ENCODE results near the gene POSTN. TPM values are rescaled to one million over a fixed set of nuclear protein-coding genes. Genes with fewer than 3 reads are reported as not detected.
"Not testable (repeated sequence)": the region's sequence is repeated elsewhere in the genome, so short reads cannot be mapped to it uniquely, and the experiment has no call there.

Gene POSTN
- total and polyA plus RNA-seq, 4 donors: 32.0 to 230 (median 119) TPM

DNA sequence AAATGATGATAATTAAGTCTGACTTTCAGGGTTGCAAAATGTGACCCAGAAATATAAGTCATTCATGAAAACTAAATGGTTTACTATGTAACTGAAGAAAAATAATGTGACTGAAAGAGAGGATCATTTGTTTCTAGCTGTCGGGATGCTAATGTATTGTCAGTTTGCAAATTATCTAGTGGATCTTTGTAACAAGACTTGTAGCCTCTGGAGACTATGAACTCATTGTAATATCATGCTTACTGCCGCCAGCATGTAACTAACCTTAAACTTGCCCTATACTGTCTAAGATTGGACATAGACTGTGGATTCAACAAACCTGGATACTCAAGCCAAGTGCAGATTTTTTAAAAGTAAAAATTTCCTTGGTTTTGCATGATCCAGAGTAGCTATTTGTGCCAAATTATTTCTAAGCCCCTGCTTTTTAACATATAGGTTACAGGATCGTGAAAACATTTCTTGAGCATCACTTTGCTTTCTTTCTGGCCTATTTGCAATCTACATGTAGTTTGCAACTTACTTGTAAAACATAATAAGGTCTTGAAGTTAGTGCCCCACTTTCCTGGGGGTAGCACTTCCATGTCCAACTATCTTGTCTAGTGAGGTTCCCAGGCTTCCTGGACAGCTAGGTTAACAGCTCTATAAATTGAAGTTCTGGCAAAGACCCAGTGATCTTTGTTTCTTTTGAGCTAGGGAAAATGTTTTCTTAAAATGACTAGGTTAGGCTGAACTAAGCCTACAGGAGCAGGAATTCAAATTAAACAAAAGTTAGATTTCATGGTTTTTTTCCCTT lies 3.3 kb upstream of the POSTN start:
- Histone ChIP-seq H3K4me3 (ENCODE audit: low read depth, low read length) (no peak overlapping the region), H3K4me1 (ENCODE audit: control insufficient read depth, insufficient read depth, low read length) (no peaks in the 10 kb centered on the region), H3K27ac (ENCODE audit: low read depth, low read length) (no peak overlapping the region), H3K36me3 (ENCODE audit: control insufficient read depth, insufficient read depth, low read length) (no peaks in the 10 kb centered on the region), H3K9me3 (ENCODE audit: control insufficient read depth, insufficient read depth, low read length) (no peaks in the 10 kb centered on the region), H3K27me3 (ENCODE audit: control insufficient read depth, insufficient read depth, low read length) (no peaks in the 10 kb centered on the region)
- 80% methylated on average over 1 of the region's 3 CpGs for WGBS (ENCODE audit: insufficient coverage)
- no peak for DNase-seq (ENCODE audit: low read depth in 4 of 6, low spot score in 6 of 6)

DNA sequence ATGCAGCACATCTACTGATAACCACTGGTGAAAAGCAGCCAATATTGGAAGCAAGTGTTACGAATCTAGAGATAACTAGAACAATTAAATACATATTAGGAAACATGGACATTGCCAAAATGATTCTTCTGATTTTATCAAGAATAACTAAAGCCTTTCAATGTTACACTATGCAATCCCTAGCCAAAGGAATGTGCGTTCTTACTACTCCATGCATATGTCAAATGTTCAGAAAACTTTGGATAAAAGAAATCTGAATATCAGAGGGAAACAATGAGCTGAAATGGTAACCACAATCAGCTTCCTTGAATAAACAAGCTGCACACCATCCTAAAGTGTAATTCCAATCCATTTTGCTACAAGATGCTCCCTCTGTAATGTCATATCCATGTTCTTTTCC lies 951 bp upstream of the POSTN start:
- Histone ChIP-seq H3K27me3 (ENCODE audit: control insufficient read depth, insufficient read depth, low read length) (no peaks in the 10 kb centered on the region), H3K9me3 (ENCODE audit: control insufficient read depth, insufficient read depth, low read length) (no peaks in the 10 kb centered on the region), H3K4me1 (ENCODE audit: control insufficient read depth, insufficient read depth, low read length) (no peaks in the 10 kb centered on the region), H3K36me3 (ENCODE audit: control insufficient read depth, insufficient read depth, low read length) (no peaks in the 10 kb centered on the region), H3K4me3 (ENCODE audit: low read depth, low read length) (no peak overlapping the region), H3K27ac (ENCODE audit: low read depth, low read length) (no peak overlapping the region)
- no peak for DNase-seq (ENCODE audit: low read depth in 4 of 6, low spot score in 6 of 6)
- WGBS (ENCODE audit: insufficient coverage): no CpG with 5 or more reads among the region's 2 CpGs

DNA sequence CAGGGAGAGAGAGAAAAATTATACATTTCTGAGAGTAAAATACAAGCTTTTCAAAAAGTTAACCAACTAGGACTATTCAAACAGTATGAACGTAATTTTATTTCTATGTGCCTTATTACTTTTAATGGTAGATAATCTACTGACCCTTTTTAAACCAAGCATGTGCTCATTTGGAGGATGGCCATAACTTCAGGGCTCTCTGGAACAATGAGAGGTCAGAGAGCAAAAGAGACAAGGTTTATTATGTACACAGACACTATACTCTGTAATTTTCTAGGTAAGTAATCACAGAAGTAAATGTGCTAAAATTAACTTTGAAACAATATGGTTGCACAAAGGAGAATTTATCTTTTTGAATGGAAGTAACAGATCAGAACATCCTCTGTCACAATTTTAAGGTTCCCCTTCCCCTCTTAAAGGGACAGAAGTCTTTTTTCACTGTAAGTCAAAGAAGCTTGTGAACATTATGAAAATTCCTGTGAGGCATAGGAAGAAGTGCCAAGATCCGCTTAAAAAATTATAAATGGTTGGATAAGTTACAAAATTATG lies 1.0 kb downstream of the POSTN start:
- H3K36me3 ChIP-seq (ENCODE audit: control insufficient read depth, insufficient read depth, low read length): no peaks in the 10 kb centered on the region
- no peak for DNase-seq (ENCODE audit: low read depth in 4 of 6, low spot score in 6 of 6)
- H3K9me3 ChIP-seq (ENCODE audit: control insufficient read depth, insufficient read depth, low read length): no peaks in the 10 kb centered on the region
- peak overlapping the region; percentile 16 for H3K4me3 ChIP-seq (ENCODE audit: low read depth, low read length)
- H3K27me3 ChIP-seq (ENCODE audit: control insufficient read depth, insufficient read depth, low read length): no peaks in the 10 kb centered on the region
- no CpG with 5 or more reads among the region's 2 CpGs for WGBS (ENCODE audit: insufficient coverage)
- H3K4me1 ChIP-seq (ENCODE audit: control insufficient read depth, insufficient read depth, low read length): no peaks in the 10 kb centered on the region
- H3K27ac ChIP-seq (ENCODE audit: low read depth, low read length): no peak overlapping the region

DNA sequence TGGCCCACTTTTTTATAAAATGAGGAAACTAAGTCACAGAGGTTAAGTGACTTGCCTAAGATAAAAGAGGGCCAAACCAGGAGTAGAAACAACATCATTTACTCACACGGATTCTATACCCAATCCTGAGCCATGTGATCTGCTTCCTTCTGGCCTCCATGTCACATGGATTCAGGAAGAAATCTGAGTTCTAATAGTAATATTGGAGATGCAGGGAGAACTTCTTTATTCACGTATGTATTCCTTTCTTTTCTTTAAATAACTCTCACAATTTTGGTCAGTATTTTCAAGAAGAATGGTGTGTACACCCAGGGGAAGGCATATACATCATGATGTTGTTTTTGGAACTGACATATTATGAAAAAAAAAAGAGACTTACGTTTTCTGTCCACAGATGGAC lies 1.8 kb downstream of the POSTN start:
- Histone ChIP-seq H3K4me3 (ENCODE audit: low read depth, low read length) (no peak overlapping the region), H3K9me3 (ENCODE audit: control insufficient read depth, insufficient read depth, low read length) (no peaks in the 10 kb centered on the region), H3K27ac (ENCODE audit: low read depth, low read length) (no peak overlapping the region), H3K4me1 (ENCODE audit: control insufficient read depth, insufficient read depth, low read length) (no peaks in the 10 kb centered on the region), H3K27me3 (ENCODE audit: control insufficient read depth, insufficient read depth, low read length) (no peaks in the 10 kb centered on the region), H3K36me3 (ENCODE audit: control insufficient read depth, insufficient read depth, low read length) (no peaks in the 10 kb centered on the region)
- 83% methylated on average over 1 of the region's 3 CpGs for WGBS (ENCODE audit: insufficient coverage)
- no peak for DNase-seq (ENCODE audit: low read depth in 4 of 6, low spot score in 6 of 6)

DNA sequence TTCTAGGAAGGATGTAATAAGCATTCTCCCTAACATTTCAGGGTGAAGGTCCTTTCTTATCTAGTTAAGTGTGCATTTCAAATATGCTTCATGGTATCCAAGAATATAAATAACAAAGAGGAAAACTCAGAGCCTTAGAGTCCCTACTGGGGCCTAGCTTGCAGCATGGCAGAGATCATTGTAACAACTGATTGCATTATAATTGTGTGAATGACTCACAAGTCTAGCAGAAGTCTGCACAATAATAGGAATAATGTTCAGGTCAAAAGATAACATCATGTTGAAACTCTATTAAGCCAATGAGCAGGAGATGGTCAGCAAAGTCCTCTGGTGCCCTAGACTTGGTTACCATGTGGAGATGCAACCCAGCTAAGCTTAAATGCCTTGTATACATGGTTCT lies 3.4 kb downstream of the POSTN start:
- Histone ChIP-seq H3K4me3 (ENCODE audit: low read depth, low read length) (no peak overlapping the region), H3K4me1 (ENCODE audit: control insufficient read depth, insufficient read depth, low read length) (no peaks in the 10 kb centered on the region), H3K27ac (ENCODE audit: low read depth, low read length) (no peak overlapping the region)

DNA sequence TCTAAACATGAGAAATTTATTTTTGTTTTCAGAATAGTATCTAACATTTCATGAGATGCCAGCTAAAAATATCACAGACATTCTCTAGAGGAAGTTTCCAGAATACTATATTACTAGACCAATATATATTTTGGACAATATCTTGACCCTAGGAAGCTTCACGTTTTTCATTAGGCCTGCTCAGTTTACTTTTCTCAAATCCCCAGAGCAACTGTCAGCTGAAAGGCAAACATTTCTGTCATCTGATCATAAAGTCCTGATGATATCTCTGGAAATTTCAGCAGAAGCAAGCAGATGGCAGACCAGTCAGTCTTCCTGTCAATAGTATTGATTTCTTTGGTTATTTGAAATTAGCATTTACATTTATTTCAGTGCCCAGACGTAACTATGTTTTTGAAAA lies 4.0 kb downstream of the POSTN start:
- no peak for DNase-seq (ENCODE audit: low read depth in 4 of 6, low spot score in 6 of 6)
- Histone ChIP-seq H3K4me3 (ENCODE audit: low read depth, low read length) (no peak overlapping the region), H3K9me3 (ENCODE audit: control insufficient read depth, insufficient read depth, low read length) (no peaks in the 10 kb centered on the region), H3K36me3 (ENCODE audit: control insufficient read depth, insufficient read depth, low read length) (no peaks in the 10 kb centered on the region), H3K27me3 (ENCODE audit: control insufficient read depth, insufficient read depth, low read length) (no peaks in the 10 kb centered on the region), H3K4me1 (ENCODE audit: control insufficient read depth, insufficient read depth, low read length) (no peaks in the 10 kb centered on the region), H3K27ac (ENCODE audit: low read depth, low read length) (no peak overlapping the region)
- WGBS (ENCODE audit: insufficient coverage): 0% methylated on average over 1 of the region's 2 CpGs

More for the DNA sequence above, 3.4 kb downstream of the POSTN start:
- no peaks in the 10 kb centered on the region for H3K36me3 ChIP-seq (ENCODE audit: control insufficient read depth, insufficient read depth, low read length)
- H3K27me3 ChIP-seq (ENCODE audit: control insufficient read depth, insufficient read depth, low read length): no peaks in the 10 kb centered on the region
- H3K9me3 ChIP-seq (ENCODE audit: control insufficient read depth, insufficient read depth, low read length): no peaks in the 10 kb centered on the region
- no peak for DNase-seq (ENCODE audit: low read depth in 4 of 6, low spot score in 6 of 6)

DNA sequence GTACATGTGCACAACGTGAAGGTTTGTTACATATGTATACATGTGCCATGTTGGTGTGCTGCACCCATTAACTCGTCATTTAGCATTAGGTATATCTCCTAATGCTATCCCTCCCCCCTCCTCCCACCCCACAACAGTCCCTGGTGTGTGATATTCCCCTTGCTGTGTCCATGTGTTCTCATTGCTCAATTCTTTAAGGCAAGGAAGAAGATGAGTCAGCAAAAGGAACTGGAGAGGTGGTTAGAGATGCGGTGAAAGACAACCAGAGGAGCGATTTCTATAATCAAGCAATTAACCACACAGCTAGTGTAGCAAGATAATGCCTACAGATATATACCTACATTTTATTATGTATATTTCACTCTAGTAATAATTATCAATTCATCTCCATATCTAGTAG lies 9.2 kb downstream of the POSTN start:
- H3K9me3 ChIP-seq (ENCODE audit: control insufficient read depth, insufficient read depth, low read length); H3K4me1 ChIP-seq (ENCODE audit: control insufficient read depth, insufficient read depth, low read length): not testable (repeated sequence)

DNA sequence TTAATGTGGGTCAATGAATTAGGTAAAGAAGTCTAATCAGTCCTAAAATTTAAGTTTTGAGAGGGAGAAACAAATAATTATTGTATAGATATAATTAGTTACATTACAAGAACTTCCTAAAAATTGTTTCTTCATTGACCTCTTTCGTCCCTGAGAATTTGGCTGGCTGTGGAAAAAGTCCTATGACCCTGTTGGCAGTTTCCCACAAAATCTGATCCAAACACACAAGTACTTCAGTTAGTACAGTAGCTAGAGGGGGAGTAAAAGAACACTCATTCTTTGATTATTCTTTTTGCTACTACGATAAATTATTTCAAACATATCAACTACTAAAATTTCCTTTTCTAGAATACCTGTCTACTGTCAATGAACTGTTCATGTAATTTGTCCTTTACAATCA lies 11.3 kb downstream of the POSTN start:
- Histone ChIP-seq H3K9me3 (ENCODE audit: control insufficient read depth, insufficient read depth, low read length) (no peaks in the 10 kb centered on the region), H3K4me3 (ENCODE audit: low read depth, low read length) (no peak overlapping the region), H3K27me3 (ENCODE audit: control insufficient read depth, insufficient read depth, low read length) (no peaks in the 10 kb centered on the region), H3K4me1 (ENCODE audit: control insufficient read depth, insufficient read depth, low read length) (no peaks in the 10 kb centered on the region), H3K27ac (ENCODE audit: low read depth, low read length) (no peak overlapping the region), H3K36me3 (ENCODE audit: control insufficient read depth, insufficient read depth, low read length) (no peaks in the 10 kb centered on the region)
- WGBS (ENCODE audit: insufficient coverage): no CpG with 5 or more reads among the region's 2 CpGs
- no peak for DNase-seq (ENCODE audit: low read depth in 4 of 6, low spot score in 6 of 6)

More for the DNA sequence above, 9.2 kb downstream of the POSTN start:
- no CpG with 5 or more reads among the region's 4 CpGs for WGBS (ENCODE audit: insufficient coverage)
- DNase-seq (ENCODE audit: low read depth in 4 of 6, low spot score in 6 of 6); H3K27me3 ChIP-seq (ENCODE audit: control insufficient read depth, insufficient read depth, low read length); H3K36me3 ChIP-seq (ENCODE audit: control insufficient read depth, insufficient read depth, low read length); H3K27ac ChIP-seq (ENCODE audit: low read depth, low read length); H3K4me3 ChIP-seq (ENCODE audit: low read depth, low read length): not testable (repeated sequence)

DNA sequence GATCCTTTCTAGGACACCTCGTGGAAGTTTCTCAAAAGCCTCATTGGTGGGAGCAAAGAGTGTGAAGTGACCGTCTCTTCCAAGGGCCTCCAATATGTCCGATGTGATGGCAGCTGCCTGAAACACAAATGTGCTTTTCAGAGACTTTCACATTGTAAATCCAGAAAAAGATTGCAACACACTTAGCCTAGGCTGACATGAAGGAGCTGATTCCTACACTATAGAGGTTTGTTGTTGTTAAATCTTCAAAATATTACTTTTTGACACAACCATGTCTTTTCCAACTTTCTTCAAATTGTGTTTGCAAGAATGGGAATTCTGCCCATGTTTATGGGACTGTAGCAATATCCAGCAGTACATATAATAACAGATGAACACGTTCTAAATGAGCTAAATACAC lies 12.4 kb downstream of the POSTN start:
- H3K4me1 ChIP-seq (ENCODE audit: control insufficient read depth, insufficient read depth, low read length): no peaks in the 10 kb centered on the region
- H3K27me3 ChIP-seq (ENCODE audit: control insufficient read depth, insufficient read depth, low read length): no peaks in the 10 kb centered on the region
- no peak for DNase-seq (ENCODE audit: low read depth in 4 of 6, low spot score in 6 of 6)
- H3K9me3 ChIP-seq (ENCODE audit: control insufficient read depth, insufficient read depth, low read length): no peaks in the 10 kb centered on the region
- H3K36me3 ChIP-seq (ENCODE audit: control insufficient read depth, insufficient read depth, low read length): no peaks in the 10 kb centered on the region
- H3K4me3 ChIP-seq (ENCODE audit: low read depth, low read length): no peak overlapping the region
- no peak overlapping the region for H3K27ac ChIP-seq (ENCODE audit: low read depth, low read length)
- 100% methylated on average over 1 of the region's 4 CpGs for WGBS (ENCODE audit: insufficient coverage)

DNA sequence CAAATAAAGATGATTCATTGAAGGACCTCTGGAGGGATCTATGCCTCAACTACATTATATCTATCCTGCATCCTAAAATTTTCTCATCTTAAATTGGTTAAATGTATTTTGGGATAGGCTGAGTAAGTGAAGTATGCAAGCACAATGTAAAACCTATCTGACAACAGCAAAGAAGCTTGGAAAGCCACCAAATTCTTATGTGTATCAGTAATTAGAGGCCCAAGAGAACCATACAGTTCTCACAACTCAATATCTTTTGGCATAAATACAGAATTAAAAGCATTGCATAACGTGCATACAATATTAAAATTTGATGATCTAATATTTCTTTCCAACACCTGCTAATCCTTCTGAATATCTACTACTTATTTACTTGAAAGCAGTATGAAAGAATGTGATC lies 13.0 kb downstream of the POSTN start:
- no peak overlapping the region for H3K4me3 ChIP-seq (ENCODE audit: low read depth, low read length)
- no peaks in the 10 kb centered on the region for H3K9me3 ChIP-seq (ENCODE audit: control insufficient read depth, insufficient read depth, low read length)
- H3K27me3 ChIP-seq (ENCODE audit: control insufficient read depth, insufficient read depth, low read length): no peaks in the 10 kb centered on the region
- H3K36me3 ChIP-seq (ENCODE audit: control insufficient read depth, insufficient read depth, low read length): no peaks in the 10 kb centered on the region
- no peaks in the 10 kb centered on the region for H3K4me1 ChIP-seq (ENCODE audit: control insufficient read depth, insufficient read depth, low read length)
- no CpG with 5 or more reads among the region's 1 CpG for WGBS (ENCODE audit: insufficient coverage)
- H3K27ac ChIP-seq (ENCODE audit: low read depth, low read length): no peak overlapping the region
- peak in 1 of 6 donors; percentile 54 for DNase-seq (ENCODE audit: low read depth in 4 of 6, low spot score in 6 of 6)

All from spinal cord (tissue), 10 donors.